Frontal cortex (tissue), 4 donors: Measurements from ENCODE around the gene P2RY14. TPM values are rescaled to one million over a fixed set of nuclear protein-coding genes. Genes with fewer than 3 reads are reported as not detected.

Experiments
- DNase-seq, 2 donors: peaks; one replicate each; pipeline ENCODE4 v3.0.0; 2012; ENCODE audit warnings: low spot score in 2 of 2
- FAIRE-seq: peaks from 2 replicates; lab custom pipeline; 2012; peaks lifted over from hg19 to GRCh38; lab: Jason Lieb, UNC
- total RNA-seq: library from RNA; depleted of rRNA; stranded (reverse); fragments of >200 nt; gene quantifications from one replicate; pipeline ENCODE4 v1.2.3, GENCODE V29; 2014
- donor health status: control.
- donor health status: control.
- donor health status: control.

The P2RY14 gene
- total RNA-seq, 1 donor from 2014 or later: 1.2 TPM

DNA sequence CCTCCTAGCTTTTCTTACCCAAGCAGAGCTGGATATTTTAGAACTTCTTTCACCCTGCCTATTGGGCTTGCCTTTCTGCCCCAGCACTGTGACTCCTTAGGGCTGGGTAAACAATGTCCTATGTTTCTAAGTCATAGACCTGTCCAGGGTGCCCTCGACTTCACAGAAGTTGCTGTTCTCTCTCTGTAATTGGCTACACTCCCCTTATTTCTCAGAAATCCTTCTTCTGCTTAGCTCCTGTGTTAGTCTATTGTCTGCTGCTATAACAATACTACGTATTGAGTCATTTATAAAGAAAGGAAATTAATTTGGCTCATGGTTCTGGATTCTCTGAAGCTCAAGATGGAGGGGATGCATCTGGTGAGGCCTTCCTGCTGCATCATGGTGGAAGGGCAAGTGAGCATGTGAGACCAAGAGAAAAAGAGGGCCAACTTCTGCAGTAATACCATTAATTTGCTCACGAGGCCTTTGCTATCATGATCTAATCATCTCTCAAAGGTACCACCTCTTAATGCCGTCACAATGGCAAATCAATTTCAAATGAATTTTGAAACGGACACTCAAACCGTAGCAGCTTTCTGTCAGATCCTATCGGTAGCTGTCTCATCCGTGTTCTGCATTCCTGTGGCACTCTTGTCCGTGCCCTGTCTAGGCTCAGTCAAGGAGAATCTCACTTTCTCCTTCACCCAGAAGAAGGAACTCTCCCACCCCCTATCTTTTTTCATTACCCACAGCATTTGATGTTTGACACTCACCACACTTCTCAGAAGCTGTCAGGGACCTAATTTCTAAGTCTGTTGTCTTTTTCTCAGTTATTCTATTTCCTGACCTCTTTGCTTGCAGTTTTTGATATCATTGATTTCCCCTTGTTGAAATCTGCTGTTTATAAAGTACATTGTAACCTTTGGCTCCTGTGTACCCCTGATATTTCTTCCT is 53.0 kb downstream of the P2RY14 start:
- FAIRE-seq: no peak
- DNase-seq: no peak

DNA sequence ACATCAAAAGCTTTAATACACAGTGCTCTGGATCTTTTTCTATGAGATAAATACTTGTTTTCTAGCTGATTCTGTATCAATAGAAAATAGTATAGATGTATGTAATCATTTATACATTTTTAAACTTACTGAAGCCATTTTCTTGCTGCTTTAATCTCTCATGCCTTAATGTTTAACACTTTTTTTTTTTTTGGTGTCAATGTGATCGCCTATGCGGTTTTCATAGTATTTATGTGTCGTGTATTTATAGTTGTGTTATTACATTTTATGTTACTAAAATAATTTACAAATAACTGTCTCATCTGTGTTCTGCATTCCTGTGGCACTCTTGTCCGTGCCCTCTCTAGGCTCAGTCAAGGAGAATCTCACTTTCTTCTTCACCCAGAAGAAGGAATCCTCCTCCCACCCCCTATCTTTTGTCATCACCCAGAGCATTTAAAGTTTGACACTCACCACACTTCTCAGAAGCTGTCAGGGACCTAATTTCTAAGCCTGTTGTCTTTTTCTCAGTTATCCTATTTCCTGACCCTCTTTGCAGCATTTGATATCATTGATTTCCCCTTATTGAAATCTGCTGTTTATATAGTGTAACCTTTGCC is 54.0 kb downstream of the P2RY14 start:
- FAIRE-seq (no peak), DNase-seq (no peak)

DNA sequence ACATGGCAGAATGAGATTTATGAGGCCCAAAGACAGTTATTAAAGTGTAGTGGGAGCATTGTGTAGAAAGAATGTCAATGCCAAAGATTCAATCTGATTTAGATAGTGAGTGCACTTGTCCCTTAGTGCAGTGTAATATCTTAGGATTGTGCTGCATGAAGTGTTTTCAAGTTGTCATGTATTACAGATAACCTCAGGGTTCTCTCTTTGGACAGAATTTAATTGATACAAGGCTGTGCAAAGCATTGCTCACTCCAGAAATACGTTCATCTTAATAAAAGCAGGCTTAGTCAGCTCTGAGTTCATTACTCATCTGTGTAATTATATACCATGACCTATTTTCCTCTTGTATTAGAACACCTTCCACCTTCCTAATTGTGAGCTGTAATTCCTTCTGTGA is 59.3 kb downstream of the P2RY14 start:
- no peak for DNase-seq
- no peak for FAIRE-seq

DNA sequence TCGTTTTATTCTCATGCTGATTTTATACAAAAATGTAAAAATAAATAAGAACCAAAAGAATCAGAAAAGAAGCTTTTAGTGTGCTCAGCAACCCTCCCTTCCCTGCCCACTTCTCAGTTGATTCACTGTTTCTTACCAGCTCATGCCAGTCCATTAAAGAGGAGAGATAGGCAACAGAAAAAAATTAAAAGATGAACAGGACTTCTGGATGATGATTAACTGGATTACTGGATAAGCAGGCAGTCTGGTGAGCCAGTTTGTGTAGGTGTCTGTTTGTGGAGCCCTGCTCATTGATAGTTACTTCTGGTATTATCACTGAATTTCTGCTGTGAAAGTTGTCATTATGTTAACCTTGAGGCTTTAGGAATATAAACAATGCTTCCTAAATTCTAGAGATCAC is 60.2 kb downstream of the P2RY14 start:
- FAIRE-seq (no peak), DNase-seq (no peak)

DNA sequence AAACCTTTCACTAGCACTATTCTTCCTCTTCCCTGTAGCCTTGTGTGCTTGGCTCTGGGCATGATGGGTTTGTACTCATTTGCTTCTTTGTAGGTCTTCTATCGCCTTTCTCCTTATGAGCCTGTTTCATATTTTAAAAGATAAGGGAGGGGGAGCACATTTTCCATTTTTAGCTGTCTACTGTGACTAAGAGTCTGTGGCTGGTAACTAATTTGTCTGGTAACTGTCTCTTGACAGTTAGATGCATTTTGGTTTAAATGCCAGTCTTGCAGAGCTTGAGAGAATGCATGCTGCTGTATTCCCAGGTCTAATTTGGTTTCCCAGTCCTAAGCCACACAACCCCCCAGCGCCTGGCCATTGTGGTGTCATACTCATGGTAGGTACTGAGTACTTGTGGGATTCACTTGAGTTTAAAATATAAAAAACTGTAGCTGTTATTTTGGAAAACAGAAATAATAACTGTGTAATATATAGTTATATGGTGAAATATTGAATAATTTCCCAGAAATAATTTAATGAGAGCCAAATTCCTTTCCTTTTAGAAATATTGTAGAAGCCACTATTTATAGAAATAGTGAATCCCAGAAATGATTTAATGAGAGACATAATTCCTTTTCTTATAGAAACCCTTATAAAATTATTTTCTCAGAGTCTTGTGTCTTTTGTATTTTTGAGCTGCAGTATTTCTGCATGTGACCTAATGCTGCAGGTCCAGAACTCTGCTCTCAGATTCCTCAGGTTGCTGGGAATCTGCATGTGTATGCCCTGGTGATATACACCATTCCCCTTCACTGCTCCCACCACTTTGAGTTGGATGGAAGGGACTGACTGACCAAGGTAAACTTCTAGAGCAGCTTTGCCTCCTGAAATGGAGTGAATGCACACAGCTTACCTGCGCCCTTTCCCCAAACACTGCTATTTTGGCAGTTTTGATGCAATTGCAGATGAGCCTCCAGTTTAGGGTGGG is 61.4 kb downstream of the P2RY14 start:
- DNase-seq (no peak), FAIRE-seq (no peak)

DNA sequence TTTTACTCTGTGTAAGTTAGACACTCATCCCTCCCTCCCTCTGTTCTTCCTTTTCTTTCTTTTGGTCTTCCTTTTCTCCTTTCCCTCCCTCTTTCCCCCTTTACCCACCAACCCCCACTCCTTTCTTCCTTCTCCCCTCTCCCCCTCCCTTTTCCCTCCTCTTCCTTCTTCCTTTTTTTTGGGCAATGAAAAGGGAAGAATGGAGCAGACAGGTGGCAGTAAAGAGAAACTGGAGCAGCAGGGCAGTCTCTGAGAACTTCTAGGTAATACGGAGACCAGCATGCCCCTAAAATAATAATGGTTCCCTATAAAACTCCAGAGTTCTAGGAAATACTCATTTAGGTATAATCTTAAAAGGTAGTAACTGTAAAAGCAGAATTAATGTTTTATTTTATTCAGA is 63.9 kb downstream of the P2RY14 start:
- FAIRE-seq (no peak), DNase-seq (no peak)

DNA sequence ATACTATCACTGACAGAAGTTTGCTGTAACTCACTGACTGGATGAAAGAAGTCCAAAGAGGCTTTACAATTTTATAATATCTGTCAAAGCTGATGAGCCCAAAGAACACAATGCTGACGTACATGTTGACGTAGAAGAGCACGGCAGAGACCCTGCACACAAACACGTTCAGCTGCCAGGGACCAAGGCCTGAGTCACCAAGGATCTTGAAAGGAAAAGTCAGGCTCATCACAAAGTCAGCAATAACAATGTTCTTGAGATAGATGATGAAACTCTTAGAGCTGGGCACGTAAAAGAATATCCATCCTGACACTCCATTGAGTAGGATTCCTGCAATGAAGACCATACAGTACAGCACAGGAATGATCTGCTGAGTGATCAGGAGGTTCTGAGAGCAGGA is 64.5 kb downstream of the P2RY14 start:
- FAIRE-seq (no peak), DNase-seq (no peak)

DNA sequence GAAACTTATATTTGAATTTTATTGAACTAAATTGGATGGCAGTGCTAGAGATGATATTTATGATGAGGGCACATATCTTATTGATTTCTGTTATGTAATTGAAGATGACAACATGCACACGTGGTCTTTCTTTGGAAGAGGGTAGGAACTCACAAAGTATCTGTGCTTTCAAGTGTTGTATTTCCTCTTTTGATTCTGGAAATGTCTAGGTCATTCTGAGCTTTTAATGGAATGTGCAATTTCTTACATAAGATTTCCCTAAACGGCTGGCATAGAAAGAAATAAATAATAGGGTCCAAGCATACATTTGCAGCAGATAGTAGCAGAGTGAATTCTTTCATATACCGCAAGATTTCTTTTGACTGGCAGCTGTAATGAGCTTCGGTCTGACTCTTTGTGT is 65.2 kb downstream of the P2RY14 start:
- no peak for FAIRE-seq
- no peak for DNase-seq

DNA sequence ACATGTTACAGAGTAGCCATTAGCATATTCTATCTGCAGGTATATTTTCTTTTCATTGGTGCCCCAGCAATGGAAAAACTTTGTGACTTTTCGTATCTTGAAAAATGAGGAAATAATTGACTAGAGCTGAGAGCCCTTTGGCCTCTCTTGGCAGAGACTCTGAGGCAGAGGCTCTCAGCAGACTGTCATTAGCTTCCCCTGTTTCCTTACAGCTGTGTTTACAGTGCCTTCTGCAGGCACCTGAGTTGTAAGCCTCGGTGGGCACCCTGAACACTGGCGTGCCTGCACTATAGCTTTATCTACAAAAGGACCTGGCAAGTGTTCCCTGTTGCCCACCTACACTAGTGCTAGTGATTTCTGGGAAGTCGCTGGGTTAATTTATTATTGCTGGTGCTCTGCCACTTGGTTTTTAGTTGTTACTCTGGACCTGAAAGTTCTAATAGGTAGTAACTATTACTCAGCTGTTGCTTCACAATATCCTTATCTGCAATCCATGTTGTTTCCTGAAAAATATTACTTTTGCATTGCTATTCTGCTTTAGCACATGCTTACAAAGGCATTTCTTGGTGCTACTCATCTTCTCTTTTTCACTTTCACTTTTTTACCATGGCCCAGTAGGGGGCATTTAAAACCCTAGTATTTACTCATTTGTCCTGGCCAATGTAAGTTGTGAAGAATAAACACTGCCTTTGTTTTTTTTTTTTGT is 67.5 kb downstream of the P2RY14 start:
- FAIRE-seq (no peak), DNase-seq (no peak)

DNA sequence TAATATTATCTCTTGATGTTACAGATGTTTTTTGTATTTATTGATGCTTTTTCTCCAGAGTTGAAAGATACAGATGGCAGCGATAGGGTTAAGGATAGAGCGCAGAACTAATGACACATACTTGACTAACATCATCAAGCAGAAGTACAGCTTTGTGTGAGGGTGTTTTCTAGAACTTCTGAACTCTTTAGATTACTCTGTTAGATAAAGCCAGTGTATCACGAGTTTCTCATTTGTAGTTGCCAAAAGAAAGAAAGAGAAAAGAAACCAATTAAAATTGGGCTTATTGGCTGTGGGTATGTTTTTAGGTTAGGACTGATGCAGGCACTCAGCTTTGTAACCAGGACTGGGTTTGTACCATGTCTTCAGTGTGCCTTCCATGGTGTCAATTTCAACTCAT is 68.7 kb downstream of the P2RY14 start:
- no peak for FAIRE-seq
- no peak for DNase-seq

DNA sequence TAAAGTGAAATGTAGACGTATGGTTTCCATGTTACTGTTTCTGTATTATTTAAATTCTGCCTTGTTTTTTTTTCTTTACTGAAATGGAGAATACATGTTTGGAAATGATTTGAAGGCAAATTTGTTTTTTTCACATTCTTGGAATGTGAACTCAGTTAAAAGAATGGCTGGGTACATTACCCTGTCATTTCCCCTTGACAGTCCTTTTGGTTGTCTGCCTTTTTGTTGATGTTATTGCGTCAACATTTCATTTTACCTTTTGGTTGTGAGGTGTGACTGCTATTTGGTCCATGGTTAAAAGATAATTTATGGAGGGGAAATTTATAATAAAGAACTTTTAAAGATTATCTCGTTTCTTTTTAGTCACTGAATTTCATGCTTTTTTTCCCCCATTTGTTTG is 72.1 kb downstream of the P2RY14 start:
- FAIRE-seq: no peak
- no peak for DNase-seq

DNA sequence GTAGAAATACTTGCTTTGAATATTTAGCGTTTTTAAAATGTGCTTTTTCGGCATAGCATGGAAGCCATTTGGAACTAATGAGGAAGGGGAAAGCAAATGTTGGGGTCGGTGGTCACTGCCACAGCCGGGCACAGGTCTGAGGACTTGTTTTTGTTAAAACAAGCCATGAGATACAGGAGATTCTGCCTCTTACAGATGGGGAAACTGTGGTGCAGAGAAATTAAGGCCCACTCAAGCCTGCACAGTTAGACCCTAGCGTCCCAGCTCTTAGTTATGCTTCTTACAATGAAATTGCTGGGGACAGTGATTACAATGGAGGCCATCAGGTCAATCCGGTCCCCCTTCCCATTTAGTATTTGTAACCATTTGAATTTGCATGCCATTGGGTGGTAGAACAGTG is 72.9 kb downstream of the P2RY14 start:
- DNase-seq (no peak), FAIRE-seq (no peak)

DNA sequence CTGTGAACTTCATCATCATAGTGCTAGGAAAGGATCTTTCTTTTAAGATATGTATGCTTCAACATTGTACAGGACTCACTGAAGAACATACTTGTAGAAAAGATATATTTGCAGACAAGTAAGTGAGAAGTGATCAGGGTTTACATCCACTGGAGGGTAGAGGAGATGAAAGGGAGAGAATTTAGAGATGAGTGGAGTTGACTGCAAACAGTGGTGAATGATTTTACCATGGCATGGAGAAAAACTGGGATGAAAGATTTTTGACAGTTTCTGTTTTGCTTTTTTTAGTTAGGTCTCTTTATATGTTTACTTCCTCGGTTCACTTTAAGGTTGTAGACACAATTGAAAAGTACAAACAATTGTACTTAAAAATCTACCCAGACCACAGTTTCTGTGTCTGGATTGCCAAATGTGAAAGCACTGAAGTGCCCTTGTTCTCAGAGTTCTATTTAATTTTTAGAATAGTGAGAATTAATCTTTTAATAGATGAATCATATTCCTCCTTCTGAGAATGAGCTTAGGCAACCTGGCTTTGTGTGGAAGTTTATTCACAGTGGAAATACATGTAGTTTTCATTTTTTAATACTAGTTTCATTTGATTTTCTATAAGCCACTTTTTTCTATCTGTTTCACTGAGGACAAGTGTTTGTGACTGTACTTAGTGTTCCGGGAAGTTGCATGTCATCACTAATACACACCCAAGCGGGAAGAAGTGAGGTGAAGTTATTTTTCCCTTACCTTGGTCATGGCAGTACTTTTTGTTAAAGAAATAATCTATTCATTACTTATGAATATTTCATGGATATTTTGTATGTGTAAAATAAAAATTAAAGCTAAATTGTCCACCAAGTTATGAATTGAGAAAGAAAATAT is 73.6 kb downstream of the P2RY14 start:
- FAIRE-seq (no peak), DNase-seq (no peak)

DNA sequence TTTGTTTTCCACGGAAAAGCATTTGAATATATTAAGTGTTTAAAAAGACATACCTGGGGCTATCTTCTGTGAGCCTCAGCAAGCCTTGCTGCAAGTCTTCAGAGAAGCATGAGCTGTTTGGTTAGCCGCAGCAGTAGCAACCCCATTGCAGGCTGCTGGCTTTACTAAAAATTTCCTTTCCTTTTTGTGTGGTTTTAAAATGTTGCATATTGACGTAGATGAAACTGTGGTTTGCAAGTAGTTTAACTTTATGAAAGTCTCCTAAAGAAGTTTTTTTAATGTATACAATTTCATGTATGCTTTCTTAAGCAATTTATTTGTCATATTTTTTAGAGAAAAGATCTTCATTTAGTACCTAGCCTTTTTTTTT is 75.3 kb downstream of the P2RY14 start, which contains the start of gene GPR171:
TSS of gene GPR171 (minus strand) at position 166 of the 370 bp plus-strand sequence. CDS start 3,830 bp downstream, outside the sequence.
- no peak for FAIRE-seq
- no peak for DNase-seq

DNA sequence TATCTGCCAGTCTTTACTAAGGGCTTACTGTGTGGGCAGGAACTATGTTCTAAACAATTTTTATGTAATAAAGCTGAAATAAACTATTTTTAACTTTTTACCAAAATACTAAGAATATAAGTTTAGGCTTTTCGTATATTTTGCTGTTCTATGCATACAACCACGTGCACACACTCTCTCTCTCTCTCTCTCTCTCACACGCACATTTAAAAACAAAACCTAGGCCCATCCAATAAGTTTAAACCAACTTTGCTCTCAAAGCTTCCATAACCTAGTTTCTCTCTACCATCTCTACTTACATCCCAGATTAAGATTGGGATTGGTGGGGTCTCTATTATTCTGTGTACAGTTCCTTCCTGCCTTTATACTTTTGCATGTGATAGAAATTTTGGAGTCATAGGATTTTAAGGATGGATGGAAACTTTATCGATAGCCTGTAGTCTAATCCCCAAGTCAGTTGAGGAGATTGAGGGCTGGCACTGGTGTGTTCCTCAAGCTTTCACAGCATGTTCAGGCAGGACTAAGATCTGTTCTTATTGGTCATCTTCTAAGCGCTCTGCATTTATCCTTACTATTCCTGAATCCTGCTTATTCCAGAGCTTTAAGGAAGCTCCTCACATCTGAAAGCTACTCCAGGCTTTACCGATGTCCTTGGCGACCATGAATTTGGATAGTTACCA is 77.2 kb downstream of the P2RY14 start:
- no peak for FAIRE-seq
- DNase-seq: no peak

DNA sequence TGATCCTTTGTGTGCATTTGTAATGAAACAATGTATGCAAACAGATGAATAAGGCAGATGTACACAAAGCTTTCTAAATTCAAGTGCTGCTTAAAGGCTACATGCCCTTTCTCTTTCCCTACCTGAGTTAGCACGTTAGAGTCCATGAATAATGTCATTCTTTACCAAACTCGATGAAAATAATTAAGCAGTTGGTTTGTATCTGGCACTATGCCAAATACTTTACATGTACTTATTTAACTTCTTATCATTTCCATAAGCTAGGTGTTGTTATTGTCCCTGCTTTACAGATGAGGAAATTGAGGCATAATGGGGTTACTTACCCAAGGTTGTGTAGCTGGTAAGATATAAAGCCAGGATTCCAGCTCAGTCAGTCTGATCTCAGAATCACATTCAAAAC is 77.8 kb downstream of the P2RY14 start:
- DNase-seq: no peak
- FAIRE-seq: no peak

DNA sequence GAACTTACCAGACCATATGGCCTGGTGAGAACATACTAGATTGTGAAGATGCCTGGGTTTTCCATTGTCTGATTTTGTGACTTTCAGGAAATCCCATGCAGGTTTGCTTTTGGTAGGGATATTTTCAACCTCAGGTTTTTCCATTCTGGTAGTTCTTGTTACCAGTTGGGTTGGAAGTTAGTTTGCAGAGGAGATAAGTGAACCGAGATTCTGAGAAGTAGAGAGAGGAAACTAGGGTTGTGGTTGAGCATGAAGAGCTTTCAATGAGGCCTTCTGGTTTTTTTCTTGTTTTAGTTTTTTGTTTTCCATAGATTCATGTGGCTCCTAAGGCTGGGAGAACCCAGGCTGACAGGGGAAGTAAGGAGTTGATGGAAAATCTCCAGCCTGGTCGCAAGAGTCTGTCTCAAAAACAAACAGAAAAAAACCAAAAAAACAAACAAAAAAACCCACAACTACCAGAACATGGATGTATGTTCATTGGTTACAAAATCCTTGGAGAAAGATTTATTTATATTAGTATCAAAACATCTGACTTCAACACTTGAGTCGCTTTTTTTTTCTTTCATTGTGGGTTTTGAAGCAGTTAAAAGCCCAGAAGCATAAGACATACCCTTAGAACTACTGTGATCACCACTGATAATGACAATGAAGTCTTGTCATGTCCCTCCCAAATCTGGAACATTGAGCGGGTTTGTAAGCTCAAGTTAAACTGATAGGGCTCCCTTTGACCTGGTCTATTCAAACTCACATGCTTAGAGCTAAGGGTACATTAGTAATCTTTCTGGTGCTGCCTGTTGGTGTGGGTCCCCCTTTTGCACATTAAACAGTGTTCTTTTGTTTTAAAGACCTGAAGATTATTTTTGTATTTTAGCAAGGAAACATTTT is 78.5 kb downstream of the P2RY14 start:
- DNase-seq: no peak
- no peak for FAIRE-seq
